ENCODE results near the gene CCDC30.

DNA sequence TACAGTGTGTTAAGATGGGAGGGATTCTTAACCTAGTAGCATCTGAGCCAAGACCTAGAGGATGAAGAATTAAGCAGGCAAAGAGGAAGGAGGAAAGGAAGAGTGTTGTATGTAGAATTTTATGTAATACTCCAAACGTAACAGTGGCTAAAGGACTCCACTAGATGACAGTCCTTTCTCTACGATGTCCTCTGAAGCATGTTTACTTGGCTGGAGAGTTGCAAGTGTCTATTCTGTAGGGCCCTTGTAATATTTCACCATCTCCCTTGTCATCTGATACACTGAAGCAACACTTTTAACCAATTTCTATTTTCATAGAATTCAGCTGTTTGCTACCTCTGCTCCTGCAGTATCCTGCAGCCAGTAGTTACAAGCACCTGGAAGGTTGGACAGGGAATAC lies 217.0 kb downstream of the CCDC30 start:
- TF ChIP-seq, protein P1, sequence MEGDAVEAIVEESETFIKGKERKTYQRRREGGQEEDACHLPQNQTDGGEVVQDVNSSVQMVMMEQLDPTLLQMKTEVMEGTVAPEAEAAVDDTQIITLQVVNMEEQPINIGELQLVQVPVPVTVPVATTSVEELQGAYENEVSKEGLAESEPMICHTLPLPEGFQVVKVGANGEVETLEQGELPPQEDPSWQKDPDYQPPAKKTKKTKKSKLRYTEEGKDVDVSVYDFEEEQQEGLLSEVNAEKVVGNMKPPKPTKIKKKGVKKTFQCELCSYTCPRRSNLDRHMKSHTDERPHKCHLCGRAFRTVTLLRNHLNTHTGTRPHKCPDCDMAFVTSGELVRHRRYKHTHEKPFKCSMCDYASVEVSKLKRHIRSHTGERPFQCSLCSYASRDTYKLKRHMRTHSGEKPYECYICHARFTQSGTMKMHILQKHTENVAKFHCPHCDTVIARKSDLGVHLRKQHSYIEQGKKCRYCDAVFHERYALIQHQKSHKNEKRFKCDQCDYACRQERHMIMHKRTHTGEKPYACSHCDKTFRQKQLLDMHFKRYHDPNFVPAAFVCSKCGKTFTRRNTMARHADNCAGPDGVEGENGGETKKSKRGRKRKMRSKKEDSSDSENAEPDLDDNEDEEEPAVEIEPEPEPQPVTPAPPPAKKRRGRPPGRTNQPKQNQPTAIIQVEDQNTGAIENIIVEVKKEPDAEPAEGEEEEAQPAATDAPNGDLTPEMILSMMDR (IDR thresholded peaks at IDR 0.05): no peak
- no peak for TF ChIP-seq POLR2A (IDR thresholded peaks at IDR 0.05)

All from sigmoid colon (tissue), 3 donors.